Measurements from ENCODE around the gene APOH. TPM values are rescaled to one million over a fixed set of nuclear protein-coding genes. Genes with fewer than 3 reads are reported as not detected.
"Not testable (repeated sequence)": the region's sequence is repeated elsewhere in the genome, so short reads cannot be mapped to it uniquely, and the experiment has no call there.

Gene APOH
- total RNA-seq, 1 donor, result not detected

- H3K4me3 ChIP-seq (ENCODE audit: low read depth, low read length), result no peak overlapping the region
- no peak for DNase-seq (ENCODE audit: low read depth)
- TF ChIP-seq, protein P1, sequence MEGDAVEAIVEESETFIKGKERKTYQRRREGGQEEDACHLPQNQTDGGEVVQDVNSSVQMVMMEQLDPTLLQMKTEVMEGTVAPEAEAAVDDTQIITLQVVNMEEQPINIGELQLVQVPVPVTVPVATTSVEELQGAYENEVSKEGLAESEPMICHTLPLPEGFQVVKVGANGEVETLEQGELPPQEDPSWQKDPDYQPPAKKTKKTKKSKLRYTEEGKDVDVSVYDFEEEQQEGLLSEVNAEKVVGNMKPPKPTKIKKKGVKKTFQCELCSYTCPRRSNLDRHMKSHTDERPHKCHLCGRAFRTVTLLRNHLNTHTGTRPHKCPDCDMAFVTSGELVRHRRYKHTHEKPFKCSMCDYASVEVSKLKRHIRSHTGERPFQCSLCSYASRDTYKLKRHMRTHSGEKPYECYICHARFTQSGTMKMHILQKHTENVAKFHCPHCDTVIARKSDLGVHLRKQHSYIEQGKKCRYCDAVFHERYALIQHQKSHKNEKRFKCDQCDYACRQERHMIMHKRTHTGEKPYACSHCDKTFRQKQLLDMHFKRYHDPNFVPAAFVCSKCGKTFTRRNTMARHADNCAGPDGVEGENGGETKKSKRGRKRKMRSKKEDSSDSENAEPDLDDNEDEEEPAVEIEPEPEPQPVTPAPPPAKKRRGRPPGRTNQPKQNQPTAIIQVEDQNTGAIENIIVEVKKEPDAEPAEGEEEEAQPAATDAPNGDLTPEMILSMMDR (IDR thresholded peaks at IDR 0.05; ENCODE audit: insufficient read depth, low read length), result no peak
Observed at GRCh38 chr17:66255527-66255971, 26.3 kb upstream of the APOH start.

- TF ChIP-seq, protein P1 (IDR thresholded peaks at IDR 0.05; ENCODE audit: insufficient read depth, low read length), result peak; percentile 76
- peak; percentile 90 for DNase-seq (ENCODE audit: low read depth)
- H3K4me3 ChIP-seq (ENCODE audit: low read depth, low read length), result no peak overlapping the region
Observed at GRCh38 chr17:66255112-66255511, 25.9 kb upstream of the APOH start.

DNA sequence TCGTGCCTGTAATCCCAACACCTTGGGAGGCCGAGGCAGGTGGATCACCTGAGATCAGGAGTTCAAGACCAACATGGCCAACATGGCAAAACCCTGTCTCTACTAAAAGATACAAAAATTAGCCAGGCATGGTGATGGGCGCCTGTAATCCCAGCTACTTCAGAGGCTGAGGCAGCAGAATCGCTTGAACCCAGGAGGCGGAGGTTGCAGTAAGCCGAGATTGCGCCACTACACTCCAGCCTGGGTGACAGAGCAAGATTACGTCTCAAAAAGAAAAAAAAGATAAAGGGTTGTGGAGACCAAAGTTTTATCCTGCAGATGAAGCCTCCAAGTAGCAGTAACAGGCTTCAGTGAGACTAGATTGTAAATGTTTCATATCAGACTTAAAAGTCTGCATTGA is 24.2 kb upstream of the APOH start:
- not testable (repeated sequence) for DNase-seq (ENCODE audit: low read depth)

GRCh38 chr17:66250686-66251085 is 21.5 kb upstream of the APOH start:
- TF ChIP-seq, protein P1 (IDR thresholded peaks at IDR 0.05; ENCODE audit: insufficient read depth, low read length), result no peak
- no peak overlapping the region for H3K4me3 ChIP-seq (ENCODE audit: low read depth, low read length)
- no peak for DNase-seq (ENCODE audit: low read depth)

More for the DNA sequence above, 24.2 kb upstream of the APOH start:
- H3K4me3 ChIP-seq (ENCODE audit: low read depth, low read length), result not testable (repeated sequence)

- no peak overlapping the region for H3K4me3 ChIP-seq (ENCODE audit: low read depth, low read length)
- TF ChIP-seq, protein P1 (IDR thresholded peaks at IDR 0.05; ENCODE audit: insufficient read depth, low read length), result no peak
- no peak for DNase-seq (ENCODE audit: low read depth)
Observed at GRCh38 chr17:66248285-66248684, 19.1 kb upstream of the APOH start.

GRCh38 chr17:66241839-66242238 is 12.6 kb upstream of the APOH start:
- TF ChIP-seq, protein P1 (IDR thresholded peaks at IDR 0.05; ENCODE audit: insufficient read depth, low read length), result no peak
- no peak for DNase-seq (ENCODE audit: low read depth)
- no peak overlapping the region for H3K4me3 ChIP-seq (ENCODE audit: low read depth, low read length)

- TF ChIP-seq, protein P1 (IDR thresholded peaks at IDR 0.05; ENCODE audit: insufficient read depth, low read length), result no peak
- DNase-seq (ENCODE audit: low read depth), result peak; percentile 40
- H3K4me3 ChIP-seq (ENCODE audit: low read depth, low read length), result no peak overlapping the region
Observed at GRCh38 chr17:66240630-66241029, 11.4 kb upstream of the APOH start.
